Fibroblast of villous mesenchyme (primary cell): ENCODE measurements around the gene HMGCL. TPM values are rescaled to one million over a fixed set of nuclear protein-coding genes. Genes with fewer than 3 reads are reported as not detected.
A peak's percentile ranks its signal among the peaks of the same experiment; 100 is the strongest.
"Not testable (repeated sequence)": the region's sequence is repeated elsewhere in the genome, so short reads cannot be mapped to it uniquely, and the experiment has no call there.

Experiments used
- DNase-seq: peaks from one replicate; pipeline ENCODE4 v3.0.0-alpha.2; 2010; ENCODE audit warnings: low read depth
- H3K4me3 ChIP-seq: 2 replicates; pipeline ENCODE4 v1.5.1; 2011; ENCODE audit warnings: low read depth, mild to moderate bottlenecking, low read length
- CTCF ChIP-seq: IDR thresholded peaks from 2 replicates; pipeline ENCODE4 v1.5.1; 2012; ENCODE audit warnings: low read depth, mild to moderate bottlenecking, low read length; ENCODE audit not compliant: insufficient read depth
- total RNA-seq: library from RNA; depleted of rRNA; stranded (reverse); fragments of >200 nt; gene quantifications from 2 replicates; pipeline ENCODE4 v1.2.3, GENCODE V29; 2012

Gene HMGCL
- total RNA-seq, 1 donor: 37.1 TPM

- H3K4me3 ChIP-seq: no peak overlapping the region
- no peak for TF ChIP-seq CTCF
These were observed 21.6 kb downstream of the HMGCL start for GRCh38 chr1:23803674-23804073.

GRCh38 chr1:23802809-23803342, 22.4 kb downstream of the HMGCL start:
- DNase-seq, H3K4me3 ChIP-seq: not testable (repeated sequence)

More at GRCh38 chr1:23803674-23804073, 21.6 kb downstream of the HMGCL start:
- DNase-seq: no peak

GRCh38 chr1:23801876-23802275, 23.4 kb downstream of the HMGCL start:
- no peak for TF ChIP-seq CTCF
- H3K4me3 ChIP-seq: no peak overlapping the region
- no peak for DNase-seq

GRCh38 chr1:23801338-23801748, 23.9 kb downstream of the HMGCL start:
- DNase-seq: no peak
- peak overlapping the region; percentile 90 for H3K4me3 ChIP-seq
- TF ChIP-seq CTCF: no peak

- no peak for TF ChIP-seq CTCF
- H3K4me3 ChIP-seq: peak within 1 kb of the TSS; percentile 90
- peak; percentile 95 for DNase-seq
These were observed 24.6 kb downstream of the HMGCL start, which contains the start of gene GALE for GRCh38 chr1:23800400-23801337. Gene GALE (minus strand): TSS chr1:23800754. CDS start chr1:23799007, 1,747 bp downstream.

GRCh38 chr1:23799570-23800399, 25.4 kb downstream of the HMGCL start:
- peak; percentile 79 for DNase-seq
- H3K4me3 ChIP-seq: peak overlapping the region; percentile 90

More at GRCh38 chr1:23799570-23800399, 25.4 kb downstream of the HMGCL start:
- TF ChIP-seq CTCF: no peak
